ENCODE data around the gene KCNH1.
"Not testable (repeated sequence)": the region's sequence is repeated elsewhere in the genome, so short reads cannot be mapped to it uniquely, and the experiment has no call there.

Gene KCNH1

GRCh38 chr1:210676539-210676938 is 457.4 kb downstream of the KCNH1 start:
- no peak for DNase-seq

DNA sequence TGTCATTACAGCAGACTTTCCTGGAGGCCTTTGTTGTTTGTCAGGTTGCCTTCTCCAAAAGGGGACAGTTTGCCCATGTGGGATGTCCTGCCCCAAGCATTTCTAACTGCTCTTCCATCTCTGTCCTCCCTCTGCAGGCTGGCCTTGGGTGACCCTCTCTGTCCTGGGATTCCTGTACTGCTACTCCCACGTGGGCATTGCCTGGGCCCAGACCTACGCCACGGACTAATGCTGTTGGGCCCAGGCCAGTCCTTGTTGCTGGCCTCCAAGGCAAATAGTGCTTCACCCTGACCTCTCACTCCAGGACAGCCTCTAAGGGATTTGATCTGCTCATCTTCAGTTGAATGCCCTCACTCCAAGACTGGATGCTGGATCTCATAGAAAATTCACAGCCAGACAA is 459.8 kb downstream of the KCNH1 start:
- DNase-seq: no peak

- no peak for DNase-seq
These were observed 464.0 kb downstream of the KCNH1 start for GRCh38 chr1:210669951-210670350.

GRCh38 chr1:210663730-210664573 is 470.0 kb downstream of the KCNH1 start:
- no peak for DNase-seq

- no peak for DNase-seq
These were observed 471.5 kb downstream of the KCNH1 start for GRCh38 chr1:210662291-210663050.

DNA sequence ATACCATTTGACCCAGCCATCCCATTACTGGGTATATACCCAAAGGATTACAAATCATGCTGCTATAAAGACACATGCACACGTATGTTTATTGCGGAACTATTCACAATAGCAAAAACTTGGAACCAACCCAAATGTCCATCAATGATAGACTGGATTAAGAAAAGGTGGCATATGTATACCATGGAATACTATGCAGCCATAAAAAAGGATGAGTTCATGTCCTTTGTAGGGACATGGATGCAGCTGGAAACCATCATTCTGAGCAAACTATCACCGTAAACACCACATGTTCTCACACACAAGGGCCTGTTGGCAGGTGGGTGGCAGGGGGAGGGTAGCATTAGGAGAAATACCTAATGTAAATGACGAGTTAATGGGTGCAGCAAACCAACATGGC is 472.4 kb downstream of the KCNH1 start:
- not testable (repeated sequence) for DNase-seq

DNA sequence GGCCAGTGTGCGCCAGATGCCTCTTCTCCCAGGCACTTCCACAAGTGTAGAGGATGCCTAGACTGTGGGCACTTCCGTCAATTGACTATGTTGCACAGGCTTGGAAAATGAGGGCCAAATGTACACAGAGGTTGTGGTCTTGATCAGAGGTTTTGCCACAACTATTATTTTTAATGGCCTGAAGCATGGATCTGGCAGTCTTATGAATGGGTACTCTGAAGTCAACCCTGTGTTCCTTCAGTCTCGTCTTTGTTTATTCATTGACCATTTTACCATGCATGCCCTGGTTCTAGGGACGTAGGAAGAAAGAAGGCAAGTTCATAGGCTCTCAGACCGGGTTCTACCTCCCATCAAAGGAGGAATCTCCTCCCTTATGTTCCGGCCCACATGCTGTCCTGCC is 476.1 kb downstream of the KCNH1 start:
- no peak for DNase-seq

GRCh38 chr1:210655511-210655910 is 478.4 kb downstream of the KCNH1 start:
- no peak for DNase-seq

- no peak for DNase-seq
These were observed 479.6 kb downstream of the KCNH1 start for GRCh38 chr1:210654176-210654981.

DNA sequence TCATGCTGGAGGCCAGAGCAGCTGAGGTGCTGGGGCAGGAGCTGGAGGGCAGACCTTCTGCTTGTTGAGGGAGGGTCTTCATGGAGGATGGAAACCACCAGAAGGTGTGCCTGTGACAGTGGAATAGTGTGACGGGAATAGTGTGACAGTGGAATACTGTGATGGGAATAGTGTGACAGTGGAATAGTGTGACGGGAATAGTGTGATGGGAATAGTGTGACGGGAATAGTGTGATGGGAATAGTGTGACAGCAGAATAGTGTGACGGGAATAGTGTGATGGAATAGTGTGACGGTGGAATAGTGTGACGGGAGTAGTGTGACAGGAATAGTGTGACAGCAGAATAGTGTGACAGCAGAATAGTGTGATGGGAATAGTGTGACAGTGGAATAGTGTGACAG is 480.2 kb downstream of the KCNH1 start:
- no peak for DNase-seq

GRCh38 chr1:210652329-210652954 is 481.5 kb downstream of the KCNH1 start:
- no peak for DNase-seq

DNA sequence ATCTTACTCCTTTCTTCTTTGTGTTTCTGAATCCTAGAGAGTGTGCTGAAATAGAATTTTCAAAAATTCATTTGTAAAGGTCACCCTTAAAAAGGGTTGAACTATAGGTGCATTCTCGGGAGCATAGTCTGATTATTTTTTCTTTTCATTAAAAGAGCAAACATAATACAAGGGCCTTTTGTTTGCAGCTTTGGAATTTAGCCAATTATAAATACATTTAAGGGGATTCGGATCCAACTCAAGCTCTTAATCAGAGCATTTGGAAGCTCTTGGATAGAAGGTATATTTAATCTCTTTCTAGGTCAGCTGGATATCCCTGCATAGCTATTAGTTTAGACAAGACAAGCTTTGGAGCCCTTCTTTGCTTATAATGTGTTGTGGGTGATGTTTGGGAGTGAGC is 483.5 kb downstream of the KCNH1 start:
- no peak for DNase-seq

DNA sequence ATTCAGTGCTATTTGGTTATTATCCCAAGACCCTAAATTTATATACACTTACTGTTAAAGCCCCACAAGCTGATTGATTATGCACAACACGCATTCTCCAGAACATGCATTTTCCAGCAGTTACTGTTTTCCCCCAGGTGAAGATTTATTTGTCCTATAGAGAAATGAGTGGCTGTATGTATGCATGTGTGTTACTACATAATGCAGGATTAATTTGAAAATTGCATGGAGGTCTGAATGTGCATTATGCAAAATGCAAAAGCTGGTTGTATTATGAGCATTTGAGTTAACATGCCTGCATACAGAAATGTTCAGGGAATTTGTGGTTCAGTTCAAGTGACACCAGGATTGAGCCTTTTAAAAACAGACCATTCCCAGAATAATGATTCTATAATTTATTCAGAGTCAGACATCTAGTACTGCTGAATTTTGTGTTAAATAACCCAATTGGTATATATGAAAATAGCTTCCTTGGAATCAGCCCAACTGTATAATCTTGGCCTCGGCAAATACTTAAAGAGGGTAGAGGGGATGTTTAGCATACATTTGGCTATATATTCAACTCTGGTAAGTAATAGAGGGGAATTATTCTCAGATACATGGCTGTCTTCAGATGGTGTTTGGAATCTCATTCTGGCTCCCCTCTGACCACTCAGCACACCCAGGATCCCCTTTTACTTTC is 485.2 kb downstream of the KCNH1 start:
- no peak for DNase-seq

DNA sequence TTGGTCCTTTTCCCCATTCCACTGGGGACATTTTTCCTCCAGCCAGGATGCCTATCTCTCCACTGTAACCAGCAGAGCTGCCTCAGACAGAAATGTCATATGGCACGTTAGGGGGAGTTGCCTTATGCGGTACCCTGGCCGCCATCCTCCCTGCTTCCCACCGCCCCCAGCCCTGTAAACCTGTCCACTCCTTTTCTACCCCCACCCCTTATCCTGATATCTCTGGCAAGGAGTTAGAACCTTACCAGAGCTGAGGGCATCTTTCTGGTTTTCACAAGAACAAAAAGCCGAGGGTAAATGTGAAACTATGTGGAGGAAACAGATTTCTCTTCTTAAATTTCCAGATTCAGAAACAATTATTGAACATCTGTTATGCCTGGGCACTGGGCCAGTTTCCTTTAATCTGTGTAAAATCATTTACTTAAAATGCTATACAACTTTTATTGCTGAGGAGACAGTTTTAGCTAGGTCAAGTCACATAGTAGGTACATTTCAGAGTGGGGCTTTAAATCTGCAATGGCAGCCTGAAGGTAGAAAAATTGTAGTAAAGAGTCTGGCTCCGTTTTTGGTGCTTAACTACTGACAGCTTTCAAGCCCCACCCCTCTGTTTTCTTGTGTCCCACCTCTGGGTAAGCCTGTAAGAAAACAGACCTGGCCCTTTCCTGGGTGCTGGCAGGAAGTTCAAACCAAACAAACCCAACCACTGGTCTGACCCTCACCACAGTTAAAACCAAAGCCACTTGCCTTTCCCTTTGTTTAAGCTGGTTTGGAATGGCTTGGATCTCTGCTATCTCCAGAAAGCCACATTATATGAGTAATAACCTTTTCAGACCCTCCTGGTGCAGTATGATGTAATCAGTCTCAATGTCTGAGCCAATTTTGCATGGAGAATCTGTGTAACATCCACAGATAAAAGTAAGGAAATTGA is 486.3 kb downstream of the KCNH1 start:
- DNase-seq: no peak

DNA sequence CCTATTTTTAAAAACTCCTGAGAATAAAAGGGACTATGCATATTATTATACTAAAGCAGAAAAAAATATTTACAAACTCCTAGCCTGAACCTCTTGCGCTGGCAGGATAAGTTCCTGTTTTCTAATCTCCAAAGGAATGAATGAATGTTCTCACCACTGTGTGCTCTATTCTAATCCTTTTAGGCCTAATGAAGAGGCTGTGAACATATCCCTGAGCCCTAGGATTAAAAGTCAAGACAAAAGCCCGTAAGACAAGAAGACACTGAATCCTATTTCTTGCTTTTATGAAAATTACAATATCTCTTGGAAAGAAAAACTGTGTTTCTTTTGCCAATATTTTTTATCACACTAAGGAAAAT is 487.7 kb downstream of the KCNH1 start:
- no peak for DNase-seq

DNA sequence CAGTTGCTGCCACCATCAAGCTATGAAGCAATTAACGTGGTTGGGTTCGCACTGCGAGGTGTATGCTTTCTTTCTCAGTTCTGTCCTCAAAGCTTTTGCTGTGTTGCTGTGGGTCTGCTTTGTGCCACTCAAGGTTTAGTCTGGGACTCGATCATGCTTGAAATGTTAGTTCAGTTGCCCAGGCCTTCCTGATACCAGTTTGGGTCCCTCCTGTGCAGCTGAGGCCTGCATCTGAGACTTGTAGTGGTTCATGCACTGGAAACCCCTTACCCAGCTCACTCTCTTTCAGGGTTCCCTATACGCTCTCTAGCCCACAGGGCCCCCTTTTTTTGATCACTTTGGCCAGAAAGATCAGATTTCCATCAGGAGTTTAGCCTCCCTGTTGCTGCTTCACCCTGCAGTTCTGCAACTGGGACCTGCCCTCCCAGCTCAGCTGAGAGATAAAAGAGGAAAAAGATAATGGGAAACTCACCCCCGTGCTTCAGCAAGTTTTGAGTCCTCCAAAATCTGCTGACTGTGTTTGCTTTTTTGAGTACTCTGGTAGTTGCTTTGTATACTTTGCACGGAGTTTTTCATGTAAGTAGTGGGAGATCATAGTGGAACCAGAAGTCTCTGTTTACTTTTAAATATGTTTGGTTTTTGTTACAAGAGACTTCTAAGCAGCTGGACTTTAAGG is 488.2 kb downstream of the KCNH1 start:
- DNase-seq: no peak

- DNase-seq: no peak
These were observed 492.4 kb downstream of the KCNH1 start for GRCh38 chr1:210641582-210641981.

DNA sequence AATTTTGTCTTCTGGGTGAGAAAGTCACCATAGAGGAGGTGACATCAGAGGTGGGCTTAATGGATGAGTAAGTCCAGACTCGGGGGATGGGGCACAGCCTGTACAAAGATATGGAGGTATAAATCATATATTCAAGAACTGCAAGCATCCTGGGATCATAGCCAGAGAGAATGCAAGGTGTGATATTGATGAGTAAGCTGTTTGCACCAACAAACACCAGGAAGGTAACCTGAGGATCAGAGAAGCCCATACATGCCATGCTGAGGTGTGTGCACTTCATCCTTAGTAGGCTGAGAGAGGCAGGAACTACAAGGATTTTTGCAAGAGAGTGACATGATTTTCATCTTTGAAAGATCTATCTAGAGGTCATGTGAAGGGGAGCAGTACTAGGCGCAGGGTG is 498.8 kb downstream of the KCNH1 start:
- no peak for DNase-seq

DNA sequence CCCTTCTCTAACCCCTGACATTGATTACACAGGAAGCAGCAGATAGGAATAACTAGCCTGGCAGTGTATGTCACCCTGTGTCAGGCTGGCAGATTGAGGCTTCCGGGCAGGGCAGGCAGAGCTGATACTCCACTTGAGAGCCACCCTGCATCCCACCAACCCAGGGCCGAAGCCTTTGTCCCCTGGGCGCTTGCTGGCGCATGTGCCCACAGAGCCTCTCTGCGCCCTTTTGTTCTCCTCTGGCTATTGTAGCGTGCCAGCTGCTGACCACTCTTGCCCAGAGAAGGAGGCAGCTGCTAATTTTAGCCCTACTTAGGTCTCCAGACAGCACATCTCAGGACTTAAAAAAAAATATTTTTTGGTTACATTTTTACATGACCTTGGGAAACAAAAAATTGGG is 500.3 kb downstream of the KCNH1 start:
- no peak for DNase-seq

GRCh38 chr1:210633140-210633539 is 500.8 kb downstream of the KCNH1 start:
- no peak for DNase-seq

GRCh38 chr1:210631399-210631798 is 502.5 kb downstream of the KCNH1 start:
- DNase-seq: no peak

All from NK-92 treated with Interleukin-12 subunit alpha and Interleukin-12 subunit beta, amount 100 ng/mL, for 24 hours (cell line).